Suppressor macrophage (primary cell): ENCODE measurements around the gene UBQLN4.

Source experiments
- DNase-seq, 4 experiments: peaks; one replicate each; pipeline ENCODE4 v3.0.0-alpha.2; 2020 to 2022
- total RNA-seq, 17 experiments: gene quantifications; one replicate each; lab custom pipeline; 2026; ENCODE audit warnings: mixed read lengths in 6 of 17, inconsistent platforms in 3 of 17; lab: John Stamatoyannopoulos, UW

The UBQLN4 gene
- 8.9 to 33.9 (median 21.2) reads per million in 17 experiments for total RNA-seq

- DNase-seq: peak; percentile 90 to 96 (median 93)
Measured at GRCh38 chr1:156053768-156054499, at the start of gene UBQLN4. Gene UBQLN4, minus strand, starts transcription at chr1:156053798. Its CDS starts 97 bp downstream, at chr1:156053701.

GRCh38 chr1:156102633-156103511 is 49.3 kb upstream of the UBQLN4 start:
- DNase-seq: peak; percentile 69 to 85 (median 84)

DNA sequence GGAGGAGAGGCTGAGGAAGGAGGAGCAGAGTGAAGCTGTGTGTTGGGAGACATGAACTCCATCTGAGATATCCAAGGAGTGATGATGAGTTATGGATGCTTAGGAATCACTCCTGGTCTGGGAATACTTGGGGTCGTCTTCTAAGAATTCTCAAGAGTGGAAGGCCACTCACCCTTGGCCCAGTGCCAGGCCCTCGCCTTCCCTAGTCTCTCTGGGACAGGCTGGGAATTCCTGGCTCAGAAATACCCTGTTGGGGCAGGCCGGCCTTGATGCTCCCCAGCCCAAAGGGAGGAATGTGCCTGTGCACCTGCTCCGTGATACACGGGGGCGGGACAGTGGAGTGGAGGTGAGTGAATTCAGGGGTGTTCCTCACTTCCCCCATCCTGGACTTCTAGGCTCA is 48.3 kb upstream of the UBQLN4 start:
- DNase-seq: no peak

- DNase-seq: no peak
Measured at GRCh38 chr1:156100205-156100995, 46.8 kb upstream of the UBQLN4 start.

DNA sequence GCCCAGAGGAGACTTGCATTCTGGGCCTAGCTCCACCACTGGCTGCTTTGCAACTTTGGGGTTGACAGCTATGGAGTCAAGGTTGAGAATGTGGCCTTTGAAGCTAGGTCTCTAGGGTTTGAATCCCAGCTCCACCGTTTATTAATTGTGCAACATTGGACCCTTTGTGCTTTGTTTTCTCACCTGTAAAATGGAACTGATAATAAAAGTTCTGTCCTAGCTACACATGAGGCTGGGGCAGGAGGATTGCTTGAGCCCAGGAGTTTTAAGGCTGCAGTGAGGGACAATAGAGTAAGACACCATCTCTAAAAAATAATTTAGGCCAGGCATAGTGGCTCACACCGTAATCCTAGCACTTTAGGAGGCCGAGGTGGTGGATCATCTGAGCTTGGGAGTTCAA is 45.7 kb upstream of the UBQLN4 start:
- no peak for DNase-seq

- no peak for DNase-seq
Measured at GRCh38 chr1:156098784-156099183, 45.2 kb upstream of the UBQLN4 start.

- peak in 1 of 4 experiments; percentile 30 for DNase-seq
Measured at GRCh38 chr1:156097499-156098178, 44.0 kb upstream of the UBQLN4 start.

DNA sequence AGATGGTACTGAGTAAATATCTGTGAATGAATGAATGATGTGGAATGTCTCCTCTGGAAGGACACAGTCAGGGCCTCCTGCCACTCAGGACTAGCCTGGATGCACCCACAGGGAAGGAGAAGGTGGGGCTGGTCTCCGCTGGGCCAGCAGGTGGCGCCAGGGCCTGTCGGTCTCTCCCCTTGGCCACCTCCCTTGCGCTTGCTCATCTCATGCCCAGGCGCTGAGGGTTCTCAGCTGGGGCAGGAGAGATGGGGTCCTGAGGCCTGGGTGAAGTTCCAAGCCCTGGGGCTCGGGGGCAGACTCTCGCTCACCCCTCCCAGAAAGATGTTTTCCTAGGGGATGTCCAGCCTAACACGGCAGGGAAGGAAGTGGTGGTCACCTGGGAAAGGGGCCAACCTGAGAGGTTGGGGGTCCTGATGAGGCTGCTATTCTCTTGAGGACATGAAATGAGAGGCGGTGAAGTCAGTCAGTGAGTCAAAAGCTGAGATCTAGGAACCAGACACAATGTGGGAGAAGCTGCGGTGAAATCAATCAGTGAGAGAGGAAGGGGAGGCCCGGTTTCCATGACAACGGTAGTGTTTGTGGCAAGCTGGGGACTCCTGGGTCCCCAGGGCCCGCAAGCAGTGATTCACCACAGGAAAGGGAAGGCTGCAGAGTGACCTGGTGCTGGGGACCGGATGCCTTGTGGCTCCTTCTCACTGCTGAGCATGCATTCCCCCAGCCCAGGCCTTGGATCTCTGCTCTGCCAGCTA is 43.2 kb upstream of the UBQLN4 start:
- peak; percentile 88 to 94 (median 92) for DNase-seq

- DNase-seq: peak in 3 of 4 experiments; percentile 39 to 46 (median 43)
Measured at GRCh38 chr1:156095906-156096508, 42.4 kb upstream of the UBQLN4 start.

DNA sequence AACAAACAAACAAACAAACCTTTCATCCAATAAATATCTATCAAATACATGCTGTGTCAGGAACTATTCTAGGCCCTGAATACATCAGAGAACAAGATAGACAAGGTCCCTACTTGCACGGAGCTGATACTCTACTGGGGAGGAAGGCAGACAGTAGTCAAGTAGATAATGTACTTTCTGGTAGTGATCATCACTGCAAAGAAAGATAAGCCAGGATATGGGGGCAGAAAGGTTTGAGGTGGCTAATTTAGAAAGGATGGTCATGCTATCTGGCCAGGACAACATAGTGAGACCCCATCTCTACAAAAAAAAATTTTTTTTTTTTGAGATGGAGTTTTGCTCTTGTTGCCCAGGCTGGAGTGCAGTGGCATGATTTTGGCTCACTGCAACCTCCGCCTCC is 38.0 kb upstream of the UBQLN4 start:
- no peak for DNase-seq

GRCh38 chr1:156090840-156091188 is 37.2 kb upstream of the UBQLN4 start:
- DNase-seq: peak; percentile 85 to 94 (median 92)

- peak; percentile 85 to 95 (median 92) for DNase-seq
Measured at GRCh38 chr1:156090138-156090839, 36.7 kb upstream of the UBQLN4 start.

GRCh38 chr1:156089704-156090103 is 36.1 kb upstream of the UBQLN4 start:
- DNase-seq: peak in 1 of 4 experiments; percentile 32

DNA sequence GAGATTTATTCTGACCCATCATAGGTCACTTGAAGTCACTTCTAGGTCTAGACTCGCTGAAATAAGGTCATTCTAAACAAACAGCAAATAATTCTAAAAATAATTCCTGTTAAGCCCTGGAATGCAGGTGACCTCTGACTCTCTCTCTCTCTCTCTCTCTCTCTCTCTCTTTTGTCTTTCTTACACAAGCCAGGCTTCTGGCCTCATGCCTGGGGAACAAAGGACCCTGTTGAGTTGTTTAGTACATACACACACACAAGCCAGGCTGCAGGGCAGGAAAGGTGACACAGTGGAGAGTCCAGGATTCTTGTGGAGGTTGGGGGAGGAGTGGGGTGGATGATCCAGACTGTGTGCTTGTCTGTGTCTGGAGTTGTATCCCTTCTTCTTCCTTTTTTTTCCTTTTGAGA is 32.7 kb upstream of the UBQLN4 start:
- no peak for DNase-seq

DNA sequence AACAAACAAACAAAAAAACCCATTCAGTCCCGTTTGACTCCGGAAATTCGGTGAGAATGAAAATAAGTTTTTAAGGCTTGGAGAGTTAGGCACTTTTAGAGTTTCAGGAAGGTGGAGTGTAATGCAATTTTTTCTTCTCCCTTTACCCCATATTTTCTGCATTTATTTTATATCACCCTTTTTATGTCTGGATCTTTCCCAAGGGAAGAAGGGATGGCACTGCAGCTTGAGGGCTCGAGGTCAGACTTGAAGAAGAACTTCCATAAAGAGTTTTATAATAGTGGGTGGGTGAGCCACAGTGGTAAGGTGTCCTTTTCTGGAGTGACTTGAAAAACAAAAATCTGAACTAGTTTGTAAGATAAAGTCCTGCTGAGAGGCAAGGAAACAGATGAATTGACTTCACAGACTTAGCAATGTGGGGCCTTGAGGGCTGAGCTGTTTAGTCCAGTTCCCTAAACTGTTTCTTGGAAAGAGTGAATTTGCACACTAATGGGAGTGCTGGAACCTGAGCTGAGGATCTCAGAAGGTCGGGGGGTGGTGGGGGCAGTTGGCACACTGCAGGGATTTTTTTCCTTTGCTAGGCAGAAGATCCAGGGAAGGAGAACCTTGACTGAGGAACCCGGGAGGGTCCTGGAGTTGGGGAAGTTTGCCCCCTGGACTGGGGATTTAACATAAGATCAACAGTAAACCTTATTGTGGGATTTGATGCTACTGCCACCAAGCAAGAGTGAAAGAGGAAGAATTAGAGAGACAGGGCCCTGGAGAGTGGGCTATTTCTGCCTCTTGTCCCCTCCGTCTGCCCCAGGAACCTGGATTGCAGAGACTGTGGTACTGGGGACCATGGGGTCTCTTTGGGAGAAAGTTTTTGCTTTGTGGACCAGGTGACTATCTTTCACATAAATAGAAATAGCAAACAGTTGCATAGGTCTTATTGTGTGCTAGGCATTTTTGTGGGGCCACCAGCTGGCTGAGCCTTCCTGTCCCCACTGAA is 30.5 kb upstream of the UBQLN4 start:
- DNase-seq: peak in 2 of 4 experiments; percentile 18 to 30

DNA sequence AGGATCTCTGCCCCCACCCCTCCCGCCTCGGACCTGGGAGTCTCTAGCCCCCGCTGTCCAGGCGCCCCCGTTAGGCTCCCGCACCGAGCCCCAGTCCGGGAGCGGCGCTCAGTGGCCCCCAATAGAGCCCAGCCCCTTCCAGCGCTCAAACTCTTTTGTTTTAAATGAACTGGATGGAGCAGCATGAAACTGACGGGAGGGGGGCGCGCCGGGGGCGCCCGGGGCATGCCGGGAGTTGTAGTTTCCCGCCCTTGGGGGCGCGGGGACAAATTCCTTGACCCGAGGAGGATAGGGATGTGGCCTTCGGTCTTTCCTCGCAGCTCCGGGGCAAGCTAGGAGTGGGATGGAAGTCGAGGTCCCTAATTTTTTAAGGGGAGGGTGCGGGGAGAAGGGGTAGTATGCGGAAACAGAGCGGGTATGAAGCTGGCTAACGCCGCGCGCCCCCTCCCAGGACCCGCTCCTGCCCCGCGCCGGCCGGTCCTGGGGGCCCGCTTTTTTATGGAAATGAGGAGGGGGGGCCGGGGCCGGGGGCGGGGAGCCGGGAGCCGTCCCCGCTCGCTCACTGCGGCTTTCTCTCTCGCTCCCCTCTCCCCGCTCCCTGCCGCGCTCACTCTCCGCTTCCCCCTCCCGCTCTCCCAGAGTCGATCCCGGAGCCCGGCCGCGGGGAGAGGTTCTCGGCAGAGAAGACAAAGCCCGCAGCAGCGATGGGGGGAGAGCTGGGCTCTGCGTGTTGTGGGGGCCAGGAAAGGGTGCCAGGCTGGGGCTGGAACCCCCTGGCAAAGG is 28.9 kb upstream of the UBQLN4 start, which contains the start of gene MEX3A:
MEX3A (minus strand) TSS at position 157 of the 783 bp plus-strand sequence. CDS start 467 bp downstream, outside the sequence.
- peak; percentile 59 to 83 (median 70) for DNase-seq

DNA sequence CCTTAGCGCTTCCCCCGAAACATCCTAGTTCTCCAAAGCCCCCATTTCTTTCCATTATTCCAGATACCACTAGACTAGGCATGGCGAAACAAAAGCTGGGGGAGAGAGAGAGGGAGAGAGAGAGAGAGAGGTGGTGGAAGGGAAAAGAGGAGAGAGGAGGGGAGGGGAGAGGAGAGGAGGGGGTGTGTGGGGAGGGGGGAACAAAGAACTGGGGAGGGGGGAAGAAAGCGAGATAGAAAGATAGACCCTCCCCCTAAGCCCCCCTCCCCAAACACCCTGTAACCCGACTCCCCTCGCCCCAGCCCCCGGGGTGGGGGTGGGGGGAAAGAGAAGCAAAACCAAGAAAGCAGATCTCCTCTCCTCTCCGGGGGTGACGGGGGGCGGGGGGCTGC is 28.3 kb upstream of the UBQLN4 start:
- no peak for DNase-seq
